Measurements from ENCODE around the gene PCNT. TPM values are rescaled to one million over a fixed set of nuclear protein-coding genes. Genes with fewer than 3 reads are reported as not detected.

The PCNT gene
- total and polyA plus RNA-seq, 9 of the 15 experiments (the other 6 are each of a cell fraction or from before 2014, with no cell fraction given): 9.1 to 53.5 (median 31.3) TPM

GRCh38 chr21:46401186-46401910, 77.4 kb downstream of the PCNT start:
- peaks cover 0 to 4% of the 10 kb centered on the region in 2 experiments; a peak in 1 of 5 replicates for H3K4me1 ChIP-seq (replicated peaks in 1 of 2; ENCODE audit: control insufficient read depth in 2 of 2, insufficient read depth in 2 of 2, low read length in 2 of 2)
- no peaks in the 10 kb centered on the region for H3K9me1 ChIP-seq (ENCODE audit: control insufficient read depth, insufficient read depth, low read length)
- FAIRE-seq (no peak), ATAC-seq (no peak), DNase-seq (ENCODE audit: extremely low read depth in 1 of 4, low spot score in 3 of 4) (no peak)
- no TSS peak for BruUV-seq (replicated peaks)
- POLR2A ChIA-PET: interaction anchor here (1.7 kb wide), 1 partner anchor 26 kb away, joined by 3 read pairs; no protein-coding TSS in a partner anchor
- WGBS (ENCODE audit: insufficient coverage, low coverage, missing lambda C conversion rate): 94% methylated on average over 13 of the region's 13 CpGs
- H3K9me3 ChIP-seq (replicated peaks; ENCODE audit: control insufficient read depth, insufficient read depth, low read depth, low read length): no peaks in the 10 kb centered on the region
- in situ Hi-C loops (cut with MboI): no loop called here
- no peak overlapping the region for H2AFZ ChIP-seq (ENCODE audit: low read depth, low read length)
- H3K79me2 ChIP-seq (ENCODE audit: control insufficient read depth, insufficient read depth, low read length): no peaks in the 10 kb centered on the region
- no peak overlapping the region for H3K9ac ChIP-seq (ENCODE audit: insufficient read depth in 1 of 2, low read depth in 2 of 2, low read length in 2 of 2)
- no peaks in the 10 kb centered on the region for H4K20me1 ChIP-seq (replicated peaks; ENCODE audit: control insufficient read depth, insufficient read depth, low read length)
- CTCF ChIA-PET (ENCODE audit: low intra/inter-chr PET ratio): no interaction called here
- H3K27ac ChIP-seq (ENCODE audit: extremely low read depth, low read depth, low read length): no peak overlapping the region
- H3K36me3 ChIP-seq (ENCODE audit: control insufficient read depth, insufficient read depth, low read length): peaks cover 62% of the 10 kb centered on the region; the same call in 2 of the 3 replicates
- intact Hi-C loops (cut with micrococcal nuclease): loop anchor here (10.0 kb wide), 1 partner anchor 177 kb away; the partner anchor contains the start of gene LSS
- no peak overlapping the region for H3K4me3 ChIP-seq
- no peak overlapping the region for H3K4me2 ChIP-seq (ENCODE audit: insufficient read depth, low read length)
- no peak for TF ChIP-seq GTF3C2 (IDR thresholded peaks at IDR 0.05; ENCODE audit: borderline replicate concordance, extremely low read depth, insufficient read length)
- TF ChIP-seq, protein P1, sequence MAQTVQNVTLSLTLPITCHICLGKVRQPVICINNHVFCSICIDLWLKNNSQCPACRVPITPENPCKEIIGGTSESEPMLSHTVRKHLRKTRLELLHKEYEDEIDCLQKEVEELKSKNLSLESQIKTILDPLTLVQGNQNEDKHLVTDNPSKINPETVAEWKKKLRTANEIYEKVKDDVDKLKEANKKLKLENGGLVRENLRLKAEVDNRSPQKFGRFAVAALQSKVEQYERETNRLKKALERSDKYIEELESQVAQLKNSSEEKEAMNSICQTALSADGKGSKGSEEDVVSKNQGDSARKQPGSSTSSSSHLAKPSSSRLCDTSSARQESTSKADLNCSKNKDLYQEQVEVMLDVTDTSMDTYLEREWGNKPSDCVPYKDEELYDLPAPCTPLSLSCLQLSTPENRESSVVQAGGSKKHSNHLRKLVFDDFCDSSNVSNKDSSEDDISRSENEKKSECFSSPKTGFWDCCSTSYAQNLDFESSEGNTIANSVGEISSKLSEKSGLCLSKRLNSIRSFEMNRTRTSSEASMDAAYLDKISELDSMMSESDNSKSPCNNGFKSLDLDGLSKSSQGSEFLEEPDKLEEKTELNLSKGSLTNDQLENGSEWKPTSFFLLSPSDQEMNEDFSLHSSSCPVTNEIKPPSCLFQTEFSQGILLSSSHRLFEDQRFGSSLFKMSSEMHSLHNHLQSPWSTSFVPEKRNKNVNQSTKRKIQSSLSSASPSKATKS (CRISPR knock-in tag; IDR thresholded peaks at IDR 0.05): no peak
- TF ChIP-seq MECOM (CRISPR knock-in tag; IDR thresholded peaks at IDR 0.05): no peak
- no peak for TF ChIP-seq RB1 (IDR thresholded peaks at IDR 0.05; ENCODE audit: low read depth)
- no peak for TF ChIP-seq ZNF175 (CRISPR knock-in tag; IDR thresholded peaks at IDR 0.05; ENCODE audit: low read depth)
- no peak for TF ChIP-seq ZNF324 (CRISPR knock-in tag; IDR thresholded peaks at IDR 0.05)
- TF ChIP-seq ZNF316 (IDR thresholded peaks at IDR 0.05): no peak
- TF ChIP-seq SIN3B (IDR thresholded peaks at IDR 0.05; ENCODE audit: low read depth): no peak
- no peak for TF ChIP-seq TARDBP (IDR thresholded peaks at IDR 0.05)
- TF ChIP-seq POLR3A (IDR thresholded peaks at IDR 0.05; ENCODE audit: borderline replicate concordance, extremely low read depth, insufficient read depth, insufficient read length): no peak
- no peak for TF ChIP-seq HMGN3 (IDR thresholded peaks at IDR 0.05; ENCODE audit: borderline replicate concordance, extremely low read depth, insufficient read length, low read depth, low read length)
- no peak for TF ChIP-seq EWSR1 (IDR thresholded peaks at IDR 0.05; ENCODE audit: borderline replicate concordance, low read depth, partially characterized antibody)
- no peak for TF ChIP-seq CBFA2T3 (IDR thresholded peaks at IDR 0.05)
- no peak for TF ChIP-seq ARNT (IDR thresholded peaks at IDR 0.05)
- no peak for TF ChIP-seq SPI1 (IDR thresholded peaks at IDR 0.05; ENCODE audit: borderline replicate concordance, low read depth, low read length)
- TF ChIP-seq ZKSCAN1 (IDR thresholded peaks at IDR 0.05; ENCODE audit: low read depth, low read length): no peak
- no peaks in the 10 kb centered on the region for H3K27me3 ChIP-seq (ENCODE audit: control insufficient read depth in 2 of 2, insufficient read depth in 2 of 2, low read length in 2 of 2)
